ENCODE results near the gene CUX1. TPM values are rescaled to one million over a fixed set of nuclear protein-coding genes. Genes with fewer than 3 reads are reported as not detected.

CUX1 gene
- total and polyA plus RNA-seq, 2 of the 13 experiments (the other 11 are each of a cell fraction or from before 2014, with no cell fraction given): 13.7 to 14.9 TPM

- TF ChIP-seq CTCF (CRISPR knock-in tag; IDR thresholded peaks at IDR 0.05) (peak; percentile 40; the same call in 1 of the 2 replicates), SAP130 (CRISPR knock-in tag; IDR thresholded peaks at IDR 0.05; ENCODE audit: low read depth) (peak; percentile 1; the same call in 1 of the 2 replicates), ZNF580 (CRISPR knock-in tag; IDR thresholded peaks at IDR 0.05; ENCODE audit: borderline replicate concordance, low read depth) (no peak), TCF12 (IDR thresholded peaks at IDR 0.05) (no peak), TCF12 (CRISPR knock-in tag; IDR thresholded peaks at IDR 0.05) (no peak), ARID4A (CRISPR knock-in tag; IDR thresholded peaks at IDR 0.05; ENCODE audit: borderline replicate concordance) (peak; percentile 42; the same call in 1 of the 2 replicates), TBP (CRISPR knock-in tag; IDR thresholded peaks at IDR 0.05) (no peak), ZNF777 (CRISPR knock-in tag; IDR thresholded peaks at IDR 0.05) (peak; percentile 26; the same call in 1 of the 2 replicates), MAZ (IDR thresholded peaks at IDR 0.05; ENCODE audit: borderline replicate concordance, low read depth, low read length) (no peak), MAZ (CRISPR knock-in tag; IDR thresholded peaks at IDR 0.05; ENCODE audit: low read depth) (peak; percentile 11; the same call in 1 of the 2 replicates)
- TF ChIP-seq, protein P1, sequence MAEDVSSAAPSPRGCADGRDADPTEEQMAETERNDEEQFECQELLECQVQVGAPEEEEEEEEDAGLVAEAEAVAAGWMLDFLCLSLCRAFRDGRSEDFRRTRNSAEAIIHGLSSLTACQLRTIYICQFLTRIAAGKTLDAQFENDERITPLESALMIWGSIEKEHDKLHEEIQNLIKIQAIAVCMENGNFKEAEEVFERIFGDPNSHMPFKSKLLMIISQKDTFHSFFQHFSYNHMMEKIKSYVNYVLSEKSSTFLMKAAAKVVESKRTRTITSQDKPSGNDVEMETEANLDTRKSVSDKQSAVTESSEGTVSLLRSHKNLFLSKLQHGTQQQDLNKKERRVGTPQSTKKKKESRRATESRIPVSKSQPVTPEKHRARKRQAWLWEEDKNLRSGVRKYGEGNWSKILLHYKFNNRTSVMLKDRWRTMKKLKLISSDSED (CRISPR knock-in tag; IDR thresholded peaks at IDR 0.05): no peak
Observed at GRCh38 chr7:101816595-101817470, 593 bp upstream of the CUX1 start (continued).
